ENCODE results near the gene CADM1.

The CADM1 gene

DNA sequence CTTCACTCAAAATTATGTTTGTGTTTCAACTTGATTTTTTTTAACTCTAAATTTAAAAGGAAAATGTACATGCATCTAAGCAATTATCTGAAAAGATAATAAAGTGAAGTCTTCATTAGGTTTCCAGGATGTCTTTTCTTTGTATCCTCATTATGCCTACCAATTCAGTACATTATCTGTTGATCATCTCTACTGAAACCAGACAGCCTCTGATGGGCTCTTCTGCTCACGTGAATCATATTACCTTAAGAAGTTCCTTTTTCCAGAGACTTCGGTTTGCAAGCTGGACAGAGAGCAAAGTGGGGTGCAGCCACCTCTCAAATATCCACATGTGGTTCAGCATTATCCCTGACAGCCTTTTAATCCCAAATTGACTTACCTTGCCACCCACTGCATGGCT, 158.4 kb downstream of the CADM1 start:
- DNase-seq: no peak

DNA sequence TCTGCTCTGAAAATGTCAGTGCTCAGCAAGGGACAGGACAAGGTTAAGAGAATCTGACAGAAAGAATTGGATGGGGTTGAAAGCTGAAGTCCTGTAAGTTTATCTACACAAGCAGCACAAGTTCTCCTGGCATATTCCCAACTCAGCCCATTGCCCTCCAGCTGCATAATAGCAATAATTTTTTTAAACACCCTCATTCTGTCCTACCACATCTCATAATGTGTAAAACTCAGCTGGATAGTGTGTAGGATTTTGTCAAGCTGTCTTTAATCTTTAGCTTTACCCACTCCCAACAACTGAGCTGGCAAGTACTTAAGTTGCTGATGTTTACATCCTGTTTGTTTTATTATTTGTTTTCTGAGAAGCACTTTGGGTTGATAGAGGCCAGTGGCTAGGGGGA, 158.9 kb downstream of the CADM1 start:
- DNase-seq: no peak

DNA sequence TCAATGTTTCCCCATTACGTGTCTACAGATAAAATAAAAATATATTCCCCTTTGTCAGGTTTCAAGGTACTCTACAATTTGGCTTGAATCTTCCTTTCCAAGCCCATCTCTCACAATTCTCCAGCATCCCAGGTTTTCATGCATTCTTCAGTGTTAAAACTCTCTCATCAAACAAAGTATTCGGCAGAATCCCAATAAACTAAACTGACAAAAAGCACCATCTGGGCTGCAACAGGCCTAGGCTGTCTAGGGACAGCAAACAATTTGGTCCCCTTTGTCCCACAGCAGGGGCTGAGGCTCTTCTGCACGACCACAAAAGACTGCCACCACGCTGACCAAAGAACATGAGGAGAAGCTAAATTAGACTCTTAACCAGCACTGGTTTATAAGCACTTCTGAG, 159.4 kb downstream of the CADM1 start:
- DNase-seq: no peak

DNA sequence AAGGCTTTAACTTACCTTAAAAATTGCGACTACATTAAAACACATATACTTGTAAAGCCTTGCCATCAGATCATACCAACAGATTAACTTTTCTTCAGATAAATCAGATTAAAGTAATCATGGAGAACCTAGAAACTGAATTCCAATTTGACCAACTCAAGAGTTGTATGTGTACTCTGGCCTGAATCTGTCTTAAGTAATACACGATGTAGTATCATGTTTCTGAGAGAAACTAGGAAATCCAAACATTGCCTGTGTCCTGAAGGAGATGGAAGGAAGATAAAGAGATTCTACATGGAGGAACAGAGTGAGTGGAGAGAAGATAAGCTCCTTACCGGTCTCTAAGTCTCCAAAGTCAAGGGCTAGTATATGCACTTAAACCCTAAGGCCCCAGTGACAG, 162.1 kb downstream of the CADM1 start:
- DNase-seq: no peak

DNA sequence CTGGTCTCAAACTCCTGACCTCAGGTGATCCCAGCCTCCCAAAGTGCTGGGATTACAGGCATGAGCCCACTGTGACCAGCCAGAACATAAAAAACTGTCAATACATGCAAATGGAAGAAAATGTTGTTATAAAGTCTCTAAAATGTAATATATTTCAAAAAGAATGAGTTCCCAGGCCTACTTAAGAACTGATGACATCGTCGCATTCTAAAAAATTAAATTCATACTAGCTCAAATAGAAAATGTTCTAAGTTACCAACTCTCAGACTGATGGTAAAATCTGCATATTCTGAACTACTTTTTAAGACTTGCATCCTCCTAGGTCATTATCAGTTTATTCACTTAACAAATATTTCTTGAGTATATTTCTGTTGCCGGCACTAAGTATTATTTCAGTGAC, 163.3 kb downstream of the CADM1 start:
- DNase-seq: no peak

DNA sequence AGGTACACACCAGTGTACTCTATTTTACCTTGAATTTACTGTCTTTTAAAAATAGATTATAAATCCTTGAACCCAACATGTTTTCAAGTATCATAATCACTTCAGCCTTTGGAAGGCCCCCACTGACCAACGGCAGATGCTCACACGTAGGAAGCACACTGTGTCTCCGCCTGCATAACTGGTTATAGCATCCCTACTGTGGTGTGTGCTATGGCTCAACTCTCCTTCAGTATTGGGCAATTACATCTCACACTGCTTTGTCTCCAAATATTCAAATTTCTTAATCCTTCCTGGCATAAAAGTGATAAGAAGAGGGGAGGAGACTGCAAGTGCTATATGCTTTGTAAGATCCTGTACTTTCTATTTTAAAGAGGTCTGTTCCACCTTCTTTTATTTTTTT, 165.7 kb downstream of the CADM1 start:
- no peak for DNase-seq

DNA sequence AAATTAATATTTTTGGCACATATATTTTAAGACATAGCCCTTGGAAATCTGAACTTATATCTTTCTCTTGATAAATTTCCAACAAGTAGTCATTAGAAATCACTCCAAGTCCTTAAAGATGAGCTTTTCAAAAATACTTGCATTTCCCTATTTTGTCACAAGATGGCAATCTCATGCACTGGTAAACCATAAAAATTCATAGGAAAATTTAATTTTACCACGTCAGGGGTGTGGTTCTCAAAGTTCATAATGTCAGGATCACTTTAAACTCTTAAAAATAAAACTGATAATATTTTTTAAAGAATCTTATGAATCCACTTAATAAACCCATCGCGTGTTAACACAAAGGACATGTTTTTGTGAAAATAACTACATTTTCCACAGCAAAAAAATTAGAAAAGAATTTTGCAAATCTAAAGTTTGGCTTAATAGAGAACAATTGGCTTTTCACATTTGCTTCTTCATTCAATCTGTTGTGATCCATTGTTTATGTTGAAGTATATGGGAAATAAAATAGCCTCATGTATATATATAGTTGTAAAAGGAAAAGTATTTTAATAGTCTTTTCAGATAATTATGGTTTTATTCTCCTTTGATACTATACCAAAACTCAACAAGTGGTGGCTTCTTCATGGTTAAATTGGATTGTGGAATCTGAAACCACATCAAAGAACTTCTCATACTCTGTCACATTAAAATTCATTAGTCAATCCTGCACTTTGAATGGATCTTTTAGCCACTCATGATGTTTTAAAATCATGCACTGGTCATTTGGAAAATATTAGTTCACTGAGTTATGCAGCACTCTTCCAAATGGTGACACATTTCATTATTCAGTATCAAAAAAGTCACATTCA, 169.1 kb downstream of the CADM1 start:
- DNase-seq: no peak

DNA sequence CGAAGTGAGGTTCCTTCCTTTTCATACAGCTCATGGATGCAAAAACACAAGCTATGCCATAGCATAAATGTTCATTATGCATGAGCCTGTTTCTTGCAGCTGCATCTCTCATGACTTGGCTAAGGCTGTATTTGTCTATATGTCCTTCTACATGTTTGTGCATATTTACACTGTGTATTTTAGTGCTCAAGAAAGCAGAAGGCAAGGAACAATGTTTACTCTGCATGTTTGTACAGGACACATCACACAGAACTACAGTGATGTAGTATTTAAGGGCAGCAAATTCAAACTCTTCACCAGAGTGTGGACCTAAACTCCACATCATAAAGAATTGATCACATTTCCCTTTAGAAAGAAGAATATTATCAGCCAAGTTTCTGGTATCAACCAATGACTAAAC, 170.3 kb downstream of the CADM1 start:
- DNase-seq: no peak

DNA sequence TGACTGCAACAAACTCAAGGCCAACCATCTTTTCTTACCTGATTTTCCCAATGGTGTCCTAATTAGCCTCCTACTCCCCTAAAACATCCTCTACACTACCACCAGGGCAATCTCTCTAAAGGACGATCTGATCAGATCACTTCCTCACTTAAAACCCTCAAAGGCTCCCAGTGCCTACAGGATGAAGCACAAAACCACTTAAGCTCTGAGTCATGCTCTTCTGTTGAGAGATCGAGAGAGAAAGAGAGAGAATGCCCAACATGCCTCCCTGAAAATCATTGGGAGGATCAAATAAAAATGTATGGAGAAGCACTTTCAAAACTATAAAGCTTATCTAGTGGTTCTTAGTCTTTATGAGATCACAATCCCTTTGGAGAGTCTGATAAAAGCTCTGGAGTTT, 171.1 kb downstream of the CADM1 start:
- no peak for DNase-seq

DNA sequence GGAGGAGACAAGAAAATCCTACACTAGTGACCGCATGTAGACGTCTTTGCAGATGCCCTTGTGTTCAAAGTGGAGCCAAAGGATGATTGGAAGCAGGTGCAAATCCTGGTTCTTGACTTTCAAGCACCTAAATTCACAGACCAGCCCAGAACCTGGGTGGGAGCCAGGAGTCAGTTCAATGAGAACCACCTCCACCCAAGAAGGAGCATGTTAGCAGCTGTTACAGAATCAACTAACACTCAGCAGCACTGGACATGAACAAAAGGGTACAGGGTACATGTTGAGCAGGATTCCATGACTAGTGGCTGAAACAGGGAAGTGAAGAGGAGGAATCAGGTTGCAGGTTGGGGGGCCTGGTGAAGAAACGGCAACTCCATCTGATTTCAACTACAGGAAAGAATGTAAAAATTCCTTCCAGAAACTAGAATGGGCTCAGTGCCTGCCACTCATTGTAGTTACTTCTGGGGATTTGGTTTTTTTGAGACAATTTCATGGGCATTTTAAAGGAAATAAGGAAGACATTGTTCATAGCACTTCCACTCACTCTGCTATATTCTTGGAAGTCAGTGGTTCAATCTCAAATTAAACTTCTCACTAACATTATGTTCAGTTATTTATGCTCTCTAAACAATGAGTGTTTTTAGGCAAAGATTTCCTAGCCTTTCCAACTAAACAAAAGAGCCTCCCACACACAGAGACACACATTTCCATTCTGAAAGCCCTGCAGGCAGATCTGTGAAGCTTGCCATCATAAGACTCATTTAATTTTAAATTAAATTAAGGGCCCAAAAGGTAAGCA, 173.3 kb downstream of the CADM1 start:
- DNase-seq: no peak

DNA sequence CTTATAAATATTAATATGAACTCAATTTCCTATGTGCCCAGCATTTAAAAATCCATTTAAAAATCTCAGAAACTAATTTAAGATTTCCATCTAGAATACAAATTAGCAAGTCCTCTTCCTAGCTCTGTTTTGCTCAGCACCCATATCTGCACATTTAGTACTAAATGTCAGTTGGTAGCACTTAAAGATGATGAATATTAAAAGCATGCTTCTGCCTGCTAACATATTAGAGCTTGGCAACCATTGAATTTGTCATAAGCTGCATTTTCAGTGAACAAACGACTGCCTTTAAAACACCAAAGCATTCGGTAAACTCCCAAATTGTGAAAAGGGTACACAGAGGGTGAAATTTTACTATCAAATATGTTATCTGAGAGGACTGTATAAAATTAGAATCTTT, 177.7 kb downstream of the CADM1 start:
- DNase-seq: no peak

DNA sequence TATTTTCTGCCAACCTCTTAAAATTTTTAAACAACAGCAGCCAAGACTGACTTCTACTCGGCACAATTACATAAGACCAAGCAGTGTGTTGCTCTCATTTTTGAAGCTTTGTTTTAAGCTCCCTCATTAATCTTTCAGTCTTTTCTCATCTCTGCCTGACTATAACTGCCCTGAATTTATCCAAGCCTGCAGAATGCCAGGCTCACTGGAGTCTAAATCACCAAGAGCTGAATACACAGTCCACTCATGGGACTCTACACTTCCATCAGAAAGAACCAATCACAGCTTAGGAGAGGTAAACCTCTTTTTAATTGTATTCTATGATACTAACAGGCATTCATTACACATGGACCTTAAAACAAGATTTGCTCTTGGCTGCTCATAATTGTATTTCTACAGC, 178.7 kb downstream of the CADM1 start:
- no peak for DNase-seq

DNA sequence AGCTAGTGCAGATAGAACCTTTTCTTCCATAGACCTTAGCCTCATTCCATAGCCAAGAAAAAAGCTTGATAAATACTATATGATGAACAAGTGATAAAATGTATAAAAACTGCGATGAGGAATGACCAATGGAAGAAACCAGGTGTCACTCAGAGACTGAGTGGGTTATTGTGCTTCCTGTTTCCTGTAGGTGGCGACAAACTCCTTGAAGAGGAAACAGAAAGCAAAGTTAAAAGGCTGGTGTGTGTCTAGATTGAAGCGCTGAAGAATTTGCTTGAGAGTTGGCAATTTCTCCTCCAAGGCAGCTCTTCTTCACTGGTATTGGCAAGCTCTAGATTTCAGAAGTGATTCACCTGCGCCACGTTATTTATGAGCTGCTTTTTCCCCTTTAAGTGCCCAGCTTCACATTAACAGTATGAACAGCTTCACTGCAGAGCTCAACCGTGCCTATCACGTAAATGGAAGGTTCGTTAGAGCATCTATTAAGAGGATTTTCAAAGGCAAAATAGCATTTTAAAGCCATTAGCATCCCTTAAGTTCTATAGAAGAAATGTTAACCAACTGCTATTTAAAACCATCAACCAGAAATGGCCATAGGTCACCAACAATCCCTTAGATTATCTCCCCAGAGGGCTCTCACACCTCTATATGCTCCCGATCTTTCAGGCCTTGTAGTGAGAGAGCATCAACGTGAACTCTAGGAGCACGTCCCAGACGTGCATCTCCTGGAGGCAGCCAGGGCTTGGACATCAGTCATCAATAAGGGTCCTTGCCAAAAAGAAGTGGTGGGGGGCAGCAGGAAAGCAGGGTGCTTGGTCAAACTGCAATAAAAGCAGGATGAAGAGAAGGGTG, 179.4 kb downstream of the CADM1 start:
- no peak for DNase-seq

DNA sequence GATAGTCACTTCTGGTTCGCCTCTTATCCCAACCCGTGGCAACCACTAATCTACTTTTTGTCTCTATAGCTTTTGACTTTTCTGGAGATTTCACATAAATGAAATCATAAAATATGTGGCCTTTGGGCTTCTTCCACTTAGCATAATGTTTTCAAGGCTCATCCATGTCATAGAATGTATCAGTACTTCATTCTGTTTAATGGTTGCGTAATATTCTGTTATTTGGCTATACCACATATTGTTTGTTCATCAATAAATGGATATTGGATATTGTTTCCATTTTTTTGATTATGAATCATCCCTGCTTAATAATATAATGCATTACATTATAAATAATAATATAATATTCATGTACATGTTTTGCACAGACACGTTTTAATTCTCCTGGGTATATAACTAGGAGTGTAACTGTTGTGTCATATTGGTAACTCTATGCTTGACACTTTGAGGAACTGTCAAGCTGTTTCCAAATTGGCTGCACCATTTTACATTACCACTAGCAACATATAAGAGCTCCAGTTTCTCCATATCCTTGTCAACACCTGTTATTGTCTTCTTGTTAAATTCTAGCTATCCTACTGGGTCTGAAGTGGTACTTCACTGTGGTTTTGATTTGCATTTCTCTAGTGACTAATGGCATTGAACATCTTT, 181.5 kb downstream of the CADM1 start:
- no peak for DNase-seq

DNA sequence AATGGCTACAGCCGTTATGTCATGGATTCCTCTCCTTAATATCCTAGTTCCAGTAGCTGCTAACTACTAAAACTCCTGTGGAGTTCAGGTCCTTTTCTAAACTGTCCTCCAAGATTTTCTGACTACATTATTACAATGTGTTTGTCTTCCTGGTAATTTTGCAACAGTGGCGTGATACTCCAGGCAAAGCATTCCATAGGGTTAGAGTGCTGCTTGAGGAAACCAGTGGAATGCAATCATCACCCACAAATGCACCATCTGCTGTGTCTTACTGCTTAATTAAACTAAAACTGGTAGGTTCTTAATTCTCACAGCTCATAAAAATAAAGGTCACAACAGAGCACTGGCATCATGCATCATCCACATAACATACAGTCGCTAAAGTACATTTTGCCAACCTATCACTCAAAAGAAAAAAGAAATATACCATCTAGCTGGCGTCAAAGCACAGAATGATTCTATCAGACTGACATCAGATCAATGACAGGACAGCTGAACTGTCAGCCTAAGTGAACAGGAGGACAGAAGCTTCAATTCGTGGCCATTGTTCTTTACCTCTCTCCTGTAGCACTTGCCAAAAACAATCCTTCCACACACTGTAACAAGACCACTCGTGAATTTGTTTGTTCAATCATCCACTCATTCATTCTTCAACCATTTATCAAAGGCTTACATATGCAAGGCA, 182.5 kb downstream of the CADM1 start:
- no peak for DNase-seq

DNA sequence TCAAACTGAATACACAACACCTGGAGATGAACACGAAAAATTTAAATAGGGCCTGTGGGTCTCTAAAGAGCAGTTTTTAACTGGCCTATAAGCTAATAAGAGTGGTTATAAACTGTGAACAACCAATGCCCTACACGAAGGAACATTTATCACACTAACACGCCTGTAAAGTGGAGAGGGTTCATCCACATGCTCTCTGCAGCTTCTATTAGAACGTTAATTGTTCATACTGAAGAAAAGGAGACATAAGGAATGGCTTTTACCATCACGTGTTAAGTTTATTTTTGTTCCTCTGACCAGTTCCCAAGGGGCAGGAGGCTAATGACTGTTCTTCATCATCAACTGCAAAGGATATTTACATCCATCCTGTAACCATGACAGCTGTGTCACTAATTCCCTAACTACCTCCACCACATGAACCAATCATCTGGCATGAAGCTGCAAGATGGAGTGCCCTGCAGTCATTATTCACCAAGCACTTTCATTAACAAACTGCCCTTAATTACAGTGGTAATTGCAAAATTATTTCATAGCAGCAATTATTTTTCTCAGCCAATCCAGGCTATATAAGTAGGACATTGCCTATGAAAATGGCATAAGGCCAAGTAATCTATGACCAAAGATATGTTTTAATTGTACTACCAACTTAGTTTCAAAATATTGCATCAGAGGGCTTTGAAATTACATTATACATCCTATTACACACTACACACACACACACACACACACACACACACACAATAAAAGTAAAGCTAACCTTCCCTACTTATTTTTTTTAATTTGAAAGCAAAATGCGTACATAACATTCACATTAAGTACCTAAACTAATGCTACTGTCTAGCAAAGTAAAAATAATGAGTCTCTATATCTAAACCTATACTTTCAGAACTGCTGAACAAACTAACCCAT, 186.7 kb downstream of the CADM1 start:
- DNase-seq: no peak

DNA sequence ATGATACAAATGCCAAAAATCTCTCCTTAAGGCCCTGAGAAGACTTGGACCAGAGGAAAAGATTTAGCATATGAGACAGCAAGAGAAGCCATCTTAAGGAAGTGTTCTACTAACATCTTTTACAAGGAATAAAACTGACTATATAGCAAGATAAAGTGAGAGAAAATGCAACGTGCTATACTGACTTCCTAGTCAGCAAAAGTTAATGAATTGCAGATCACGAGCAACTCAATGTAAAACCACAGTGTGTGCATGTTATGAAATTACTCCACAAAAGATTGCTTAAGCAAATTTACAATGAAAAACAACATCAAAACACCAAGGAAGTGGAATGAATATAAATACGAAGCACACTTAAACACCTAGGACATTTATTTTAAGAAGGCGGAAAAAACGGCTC, 187.5 kb downstream of the CADM1 start:
- DNase-seq: no peak

DNA sequence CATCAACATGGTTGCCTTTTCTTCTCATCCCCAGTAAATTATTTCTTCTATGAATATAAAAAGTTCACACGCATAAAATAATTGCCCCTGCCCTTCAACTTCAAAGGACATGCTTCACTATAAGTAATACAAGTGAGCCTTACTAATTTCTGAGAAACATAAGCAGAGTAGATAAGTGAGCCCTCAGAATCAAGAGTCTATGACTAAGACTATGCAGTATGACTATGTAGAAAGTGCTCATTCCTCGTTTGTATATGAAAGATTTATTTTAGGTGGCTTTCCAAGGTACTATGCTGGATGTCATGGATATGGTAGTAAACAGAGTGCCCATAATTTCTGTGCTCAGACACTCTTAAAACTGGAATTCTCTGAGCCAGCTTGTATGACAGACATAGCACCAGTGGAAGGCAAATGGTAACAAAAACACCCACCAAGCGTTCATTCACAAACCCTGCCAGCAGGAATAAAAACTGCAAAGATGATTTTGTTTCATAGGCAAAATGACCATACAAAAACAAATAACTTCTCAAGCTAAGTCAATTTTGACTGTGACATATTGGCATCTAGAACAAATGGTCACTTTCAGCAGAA, 189.8 kb downstream of the CADM1 start:
- no peak for DNase-seq

DNA sequence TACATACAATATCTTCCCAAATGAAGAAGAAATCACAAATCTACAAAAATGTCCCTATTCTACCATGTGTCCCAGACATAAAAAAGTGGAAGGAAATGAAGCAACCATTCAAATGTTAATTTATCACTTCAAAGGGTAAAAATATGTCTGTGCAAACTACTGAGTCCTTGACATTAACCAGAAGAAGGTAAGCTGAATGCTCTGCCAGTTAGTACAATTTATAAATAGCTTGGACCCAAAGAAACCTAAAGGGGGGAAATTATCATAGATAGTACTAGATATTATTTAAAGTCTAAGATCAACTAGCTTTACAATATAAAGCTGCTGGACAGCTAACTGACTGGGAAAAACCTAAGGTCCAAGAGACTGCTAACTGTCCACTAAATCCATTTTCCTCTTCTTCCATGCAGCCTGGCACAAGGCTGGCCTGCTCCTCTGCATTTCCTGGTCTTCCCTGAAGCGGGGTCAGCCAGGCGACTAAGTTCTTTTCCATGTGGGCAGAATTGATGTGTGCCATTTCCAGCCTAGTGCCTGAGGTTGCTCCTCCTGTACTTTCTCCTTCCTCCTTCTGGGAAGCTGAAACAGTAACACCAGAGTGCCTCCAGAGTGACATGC, 190.9 kb downstream of the CADM1 start:
- no peak for DNase-seq

DNA sequence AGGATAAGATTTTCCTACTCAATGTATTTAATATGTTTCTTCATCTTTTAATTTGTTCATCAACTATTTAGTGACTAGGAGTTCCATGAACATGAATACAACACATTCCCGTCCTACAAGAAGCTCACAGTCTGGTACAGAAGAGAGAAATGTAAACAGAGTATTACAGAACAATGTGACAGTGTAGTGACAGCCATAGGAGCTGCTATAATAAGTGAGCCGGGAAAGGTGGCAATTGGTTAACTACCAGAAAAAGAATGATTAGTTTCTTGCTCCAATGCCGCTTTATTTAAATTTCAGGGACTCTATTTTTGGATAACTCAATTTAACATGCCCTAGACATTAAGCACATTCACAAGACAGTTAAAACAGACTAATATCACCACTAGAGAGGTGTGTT, 192.3 kb downstream of the CADM1 start:
- no peak for DNase-seq

All from right hindlimb (tissue), 1 donor.